HG03571 (cell line): Measurements from ENCODE around the gene SLC6A3.
"Not testable (repeated sequence)": the region's sequence is repeated elsewhere in the genome, so short reads cannot be mapped to it uniquely, and the experiment has no call there.

ENCODE experiments used
- ATAC-seq: cut with Tn5 transposase; IDR thresholded peaks from one replicate; pipeline ENCODE4 v1.9.1; 2021; ENCODE audit not compliant: unreplicated experiment

Gene SLC6A3

GRCh38 chr5:1465117-1465516 lies 19.9 kb upstream of the SLC6A3 start:
- ATAC-seq, result no peak

- ATAC-seq, result no peak
Measured at GRCh38 chr5:1464511-1464910, 19.3 kb upstream of the SLC6A3 start.

- ATAC-seq, result no peak
Measured at GRCh38 chr5:1464096-1464446, 18.8 kb upstream of the SLC6A3 start.

GRCh38 chr5:1463326-1464095 lies 18.3 kb upstream of the SLC6A3 start:
- no peak for ATAC-seq

- no peak for ATAC-seq
Measured at GRCh38 chr5:1462358-1462757, 17.1 kb upstream of the SLC6A3 start.

- no peak for ATAC-seq
Measured at GRCh38 chr5:1461396-1461795, 16.2 kb upstream of the SLC6A3 start.

GRCh38 chr5:1460054-1460682 lies 14.9 kb upstream of the SLC6A3 start:
- ATAC-seq, result no peak

- not testable (repeated sequence) for ATAC-seq
Measured at GRCh38 chr5:1459435-1459834, 14.2 kb upstream of the SLC6A3 start.

GRCh38 chr5:1456110-1456881 lies 11.1 kb upstream of the SLC6A3 start:
- ATAC-seq, result not testable (repeated sequence)

- ATAC-seq, result no peak
Measured at GRCh38 chr5:1453613-1454012, 8.4 kb upstream of the SLC6A3 start.

GRCh38 chr5:1449081-1449630 lies 3.9 kb upstream of the SLC6A3 start:
- ATAC-seq, result no peak

GRCh38 chr5:1448511-1449011 lies 3.3 kb upstream of the SLC6A3 start:
- no peak for ATAC-seq

- ATAC-seq, result no peak
Measured at GRCh38 chr5:1447671-1448361, 2.6 kb upstream of the SLC6A3 start.

GRCh38 chr5:1446602-1447343 lies 1.5 kb upstream of the SLC6A3 start:
- ATAC-seq, result no peak

GRCh38 chr5:1445689-1446601 lies 705 bp upstream of the SLC6A3 start:
- ATAC-seq, result no peak

GRCh38 chr5:1444361-1445189 lies 665 bp downstream of the SLC6A3 start:
- ATAC-seq, result no peak

GRCh38 chr5:1443991-1444360 lies 1.3 kb downstream of the SLC6A3 start:
- no peak for ATAC-seq

GRCh38 chr5:1443171-1443570 lies 2.1 kb downstream of the SLC6A3 start:
- ATAC-seq, result no peak
